IMR-90 (cell line): ENCODE results near the gene SAXO1. TPM values are rescaled to one million over a fixed set of nuclear protein-coding genes. Genes with fewer than 3 reads are reported as not detected.

ENCODE experiments used
- ATAC-seq: fragments of 200-7000 bp; cut with Tn5 transposase; 2 replicates; pipeline ENCODE4 v1.9.1; 2020; ENCODE audit warnings: low read depth, mild to moderate bottlenecking, moderate library complexity
- BruUV-seq: library from RNA; stranded (reverse); fragments of 400-500 nt; replicated peaks from 2 replicates; lab custom pipeline; 2021; lab: Mats Ljungman, UMichigan
- CTCF ChIA-PET: fragments of 300-600 bp; formaldehyde crosslinking; extraction: SDS; loops from one replicate; lab custom pipeline; 2021; ENCODE audit warnings: antibody characterized with exemption; lab: Yijun Ruan, JAX
- POLR2A ChIA-PET: fragments of 300-600 bp; sonication (Branson Sonifier 250); formaldehyde crosslinking; loops from one replicate; lab custom pipeline; 2022; ENCODE audit warnings: antibody characterized with exemption; ENCODE audit not compliant: unreplicated experiment; lab: Charles Lee
- DNase-seq: peaks from one replicate; pipeline ENCODE4 v3.0.0; 2013
- H2AFZ ChIP-seq: replicated peaks from 2 replicates; pipeline ENCODE3; 2013; ENCODE audit warnings: low read length, mild to moderate bottlenecking; ENCODE audit not compliant: poor library complexity
- H2AK5ac ChIP-seq: 2 replicates; pipeline ENCODE4 v1.6.1; 2013; ENCODE audit warnings: low read depth, low read length, inconsistent platforms
- H2AK9ac ChIP-seq: replicated peaks from 2 replicates; pipeline ENCODE3; 2013; ENCODE audit warnings: mild to moderate bottlenecking, low read depth, low read length, moderate library complexity; ENCODE audit not compliant: poor library complexity
- H2BK120ac ChIP-seq: 2 replicates; pipeline ENCODE4 v1.6.1; 2013; ENCODE audit warnings: low read depth, low read length, inconsistent platforms
- H2BK15ac ChIP-seq: 3 replicates; pipeline ENCODE4 v1.6.1; 2013; ENCODE audit warnings: low read depth, low read length, inconsistent platforms
- H2BK20ac ChIP-seq: 2 replicates; pipeline ENCODE4 v1.6.1; 2013; ENCODE audit warnings: low read depth, mild to moderate bottlenecking, inconsistent platforms, low read length, moderate library complexity
- H2BK5ac ChIP-seq: 2 replicates; pipeline ENCODE4 v1.6.1; 2013; ENCODE audit warnings: mild to moderate bottlenecking, low read depth, low read length, inconsistent platforms; ENCODE audit not compliant: poor library complexity, severe bottlenecking
- H3K14ac ChIP-seq: replicated peaks from 2 replicates; pipeline ENCODE4 v1.6.1; 2013; ENCODE audit warnings: low read depth, low read length, inconsistent platforms
- H3K18ac ChIP-seq: 2 replicates; pipeline ENCODE4 v1.6.1; 2013; ENCODE audit warnings: low read depth, low read length, control low read depth
- H3K23ac ChIP-seq: 2 replicates; pipeline ENCODE4 v1.6.1; 2013; ENCODE audit warnings: low read depth, low read length, inconsistent platforms
- H3K27ac ChIP-seq: 2 replicates; pipeline ENCODE4 v1.5.1; 2013; ENCODE audit warnings: mild to moderate bottlenecking, control low read depth, low read length; ENCODE audit not compliant: insufficient read depth
- H3K27me3 ChIP-seq: 2 replicates; pipeline ENCODE4 v1.6.1; 2013; ENCODE audit warnings: low read length; ENCODE audit not compliant: control insufficient read depth, insufficient read depth
- H3K36me3 ChIP-seq: 2 replicates; pipeline ENCODE4 v1.6.1; 2013; ENCODE audit warnings: low read length, mixed read lengths; ENCODE audit not compliant: control insufficient read depth, insufficient read depth
- H3K4ac ChIP-seq: 2 replicates; pipeline ENCODE4 v1.6.1; 2013; ENCODE audit warnings: low read depth, low read length, inconsistent platforms
- H3K4me1 ChIP-seq: 2 replicates; pipeline ENCODE4 v1.6.1; 2013; ENCODE audit warnings: low read length, mixed read lengths; ENCODE audit not compliant: control insufficient read depth, insufficient read depth
- H3K4me2 ChIP-seq: 2 replicates; pipeline ENCODE4 v1.6.1; 2013; ENCODE audit warnings: low read depth, mild to moderate bottlenecking, control low read depth, low read length, moderate library complexity
- H3K4me3 ChIP-seq: 2 replicates; pipeline ENCODE4 v1.5.1; 2013; ENCODE audit warnings: low read depth, mild to moderate bottlenecking, control low read depth, low read length, moderate library complexity; ENCODE audit not compliant: insufficient read depth
- H3K56ac ChIP-seq: 2 replicates; pipeline ENCODE4 v1.6.1; 2013; ENCODE audit warnings: low read length, inconsistent platforms; ENCODE audit not compliant: insufficient read depth; ENCODE audit errors: extremely low read depth
- H3K79me1 ChIP-seq, 2 experiments: 2 replicates each; pipeline ENCODE4 v1.6.1; 2013; ENCODE audit warnings: low read length in 2 of 2, inconsistent platforms in 1 of 2, low read depth in 1 of 2
- H3K9ac ChIP-seq: 2 replicates; pipeline ENCODE4 v1.6.1; 2013; ENCODE audit warnings: low read depth, low read length, control low read depth
- H3K9me1 ChIP-seq: 2 replicates; pipeline ENCODE4 v1.6.1; 2013; ENCODE audit warnings: low read length, inconsistent platforms; ENCODE audit not compliant: insufficient read depth
- H3K9me3 ChIP-seq: 2 replicates; pipeline ENCODE4 v1.6.1; 2013; ENCODE audit warnings: low read length; ENCODE audit not compliant: control insufficient read depth, insufficient read depth
- H4K20me1 ChIP-seq: 2 replicates; pipeline ENCODE4 v1.6.1; 2013; ENCODE audit warnings: low read length, inconsistent platforms; ENCODE audit not compliant: insufficient read depth
- H4K5ac ChIP-seq: 2 replicates; pipeline ENCODE4 v1.6.1; 2013; ENCODE audit warnings: mild to moderate bottlenecking, low read depth, low read length, control low read depth
- H4K8ac ChIP-seq, 2 experiments: 2 replicates each; pipeline ENCODE4 v1.6.1; 2013; ENCODE audit warnings: low read depth in 2 of 2, low read length in 2 of 2, control low read depth in 1 of 2, inconsistent platforms in 1 of 2
- H4K91ac ChIP-seq: 2 replicates; pipeline ENCODE4 v1.6.1; 2013; ENCODE audit warnings: low read depth, low read length, inconsistent platforms; ENCODE audit not compliant: insufficient read depth
- CEBPB ChIP-seq: IDR thresholded peaks from 2 replicates; pipeline ENCODE4 v1.6.1; 2012; ENCODE audit warnings: low read depth, low read length, improper control_type of control experiment
- CHD1 ChIP-seq: IDR thresholded peaks from 2 replicates; pipeline ENCODE4 v1.6.1; 2012; ENCODE audit warnings: low read depth, low read length, improper control_type of control experiment
- ELK1 ChIP-seq: fragments of 150-350 bp; IDR thresholded peaks from 2 replicates; pipeline ENCODE4 v1.6.1; 2016; ENCODE audit warnings: low read depth, mild to moderate bottlenecking, low read length, moderate library complexity, borderline replicate concordance
- MAFK ChIP-seq: IDR thresholded peaks from 2 replicates; pipeline ENCODE4 v1.6.1; 2012; ENCODE audit warnings: low read depth, low read length, improper control_type of control experiment
- MAZ ChIP-seq: IDR thresholded peaks from 2 replicates; pipeline ENCODE4 v1.6.1; 2012; ENCODE audit warnings: low read depth, mild to moderate bottlenecking, low read length, improper control_type of control experiment, moderate library complexity, borderline replicate concordance
- NFE2L2 ChIP-seq: fragments of 150-350 bp; IDR thresholded peaks from 2 replicates; pipeline ENCODE4 v1.6.1; 2016; ENCODE audit warnings: low read depth, mild to moderate bottlenecking, low read length
- RCOR1 ChIP-seq: IDR thresholded peaks from 2 replicates; pipeline ENCODE4 v1.6.1; 2012; ENCODE audit warnings: mild to moderate bottlenecking, low read length, improper control_type of control experiment; ENCODE audit not compliant: insufficient replicate concordance
- SMC3 ChIP-seq: fragments of 150-350 bp; IDR thresholded peaks from 2 replicates; pipeline ENCODE4 v1.6.1; 2016; ENCODE audit warnings: low read depth, mild to moderate bottlenecking, antibody characterized with exemption, low read length, moderate library complexity
- dilution Hi-C: fragments of 300-500 bp; cut with HindIII; formaldehyde crosslinking; loops from one replicate; pipeline ENCODE4 v1.14.3; 2018; ENCODE audit warnings: low sequenced_read_pairs; ENCODE audit not compliant: unreplicated experiment
- in situ Hi-C: fragments of 300-500 bp; cut with MboI; formaldehyde crosslinking; loops from 3 replicates; pipeline ENCODE4 v1.14.3; 2019; ENCODE audit warnings: low sequenced_read_pairs, inconsistent platforms, mixed read lengths
- intact Hi-C: fragments of 100-400 bp; cut with micrococcal nuclease; formaldehyde crosslinking; loops from 2 replicates; pipeline ENCODE4 v1.10.0; 2022
- polyA plus RNA-seq, 3 experiments: library from polyadenylated mRNA; depleted of rRNA; stranded (reverse); fragments of >200 nt; gene quantifications; 2 replicates each; pipeline ENCODE4 v1.2.3, GENCODE V29; 2012; ENCODE audit warnings: low replicate concordance in 1 of 3
- total RNA-seq: library from RNA; depleted of rRNA; stranded (reverse); fragments of >200 nt; gene quantifications from 2 replicates; pipeline ENCODE4 v1.2.3, GENCODE V29; 2012
- TF ChIP-seq, protein P1 (sequence below): fragments of 150-350 bp; IDR thresholded peaks from 2 replicates; pipeline ENCODE4 v1.6.1; 2017; ENCODE audit warnings: mild to moderate bottlenecking, antibody characterized with exemption, low read length, low read depth

Gene SAXO1
- total and polyA plus RNA-seq, 2 of the 4 experiments (the other 2 are of a cell fraction): not detected

DNA sequence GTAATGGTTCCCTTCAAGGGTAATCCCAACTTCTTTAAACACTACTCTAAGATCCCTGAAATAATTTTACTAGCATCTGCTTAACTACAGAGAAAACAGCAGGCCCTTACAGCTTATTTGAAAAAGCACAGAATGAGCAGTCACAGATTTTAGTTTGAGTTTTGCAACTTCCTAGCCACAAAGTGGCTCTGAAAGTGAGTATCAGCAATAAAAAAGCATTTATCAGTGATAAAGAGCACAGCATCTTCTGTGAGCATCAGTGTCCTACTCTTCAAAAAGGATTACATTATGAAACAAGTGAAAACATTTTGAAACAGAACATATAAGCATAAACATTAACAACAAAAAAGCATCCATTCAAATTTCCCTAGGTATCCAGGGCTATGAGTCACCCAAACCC is 45.0 kb downstream of the SAXO1 start:
- no peak overlapping the region for H2BK120ac ChIP-seq
- no peaks in the 10 kb centered on the region for H3K79me1 ChIP-seq
- intact Hi-C loops: no loop called here
- peaks cover 9% of the 10 kb centered on the region for H3K27me3 ChIP-seq
- BruUV-seq: no TSS peak
- no peak overlapping the region for H3K18ac ChIP-seq
- ATAC-seq (no peak), DNase-seq (no peak)
- H3K9me3 ChIP-seq: peaks cover 3% of the 10 kb centered on the region; the same call in 1 of the 2 replicates
- H2BK15ac ChIP-seq: no peak overlapping the region
- no peak overlapping the region for H3K4me2 ChIP-seq
- H3K9ac ChIP-seq: no peak overlapping the region
- no peak overlapping the region for H4K8ac ChIP-seq
- in situ Hi-C loops: no loop called here
- H3K56ac ChIP-seq: no peak overlapping the region
- no peak overlapping the region for H2AK5ac ChIP-seq
- H4K5ac ChIP-seq: no peak overlapping the region
- ChIA-PET CTCF (no interaction called here), POLR2A (no interaction called here)
- H3K23ac ChIP-seq: no peak overlapping the region
- no peak for TF ChIP-seq MAFK
- no peak for TF ChIP-seq ELK1
- TF ChIP-seq, protein P1, sequence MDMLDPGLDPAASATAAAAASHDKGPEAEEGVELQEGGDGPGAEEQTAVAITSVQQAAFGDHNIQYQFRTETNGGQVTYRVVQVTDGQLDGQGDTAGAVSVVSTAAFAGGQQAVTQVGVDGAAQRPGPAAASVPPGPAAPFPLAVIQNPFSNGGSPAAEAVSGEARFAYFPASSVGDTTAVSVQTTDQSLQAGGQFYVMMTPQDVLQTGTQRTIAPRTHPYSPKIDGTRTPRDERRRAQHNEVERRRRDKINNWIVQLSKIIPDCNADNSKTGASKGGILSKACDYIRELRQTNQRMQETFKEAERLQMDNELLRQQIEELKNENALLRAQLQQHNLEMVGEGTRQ: no peak
- TF ChIP-seq MAZ: no peak
- no peak for TF ChIP-seq NFE2L2
- no peak for TF ChIP-seq CEBPB
- no peak for TF ChIP-seq RCOR1
- TF ChIP-seq SMC3: no peak
- no peak for TF ChIP-seq CHD1
- H2AFZ ChIP-seq: no peak overlapping the region
- H3K4me3 ChIP-seq: no peak overlapping the region
- H3K36me3 ChIP-seq: no peaks in the 10 kb centered on the region
- dilution Hi-C loops: no loop called here
- H3K14ac ChIP-seq: no peak overlapping the region
- H3K4ac ChIP-seq: no peak overlapping the region
- H2AK9ac ChIP-seq: no peak overlapping the region
- H2BK5ac ChIP-seq: no peak overlapping the region
- H4K20me1 ChIP-seq: no peaks in the 10 kb centered on the region
- no peaks in the 10 kb centered on the region for H3K9me1 ChIP-seq
- no peak overlapping the region for H2BK20ac ChIP-seq
- 0 out of 2 replicates have a peak, but pooled peaks cover 2% of the 10 kb centered on the region for H3K4me1 ChIP-seq
- no peak overlapping the region for H3K27ac ChIP-seq
- H4K91ac ChIP-seq: no peak overlapping the region
